HepG2 (cell line): ENCODE measurements around the gene CSDE1. TPM values are rescaled to one million over a fixed set of nuclear protein-coding genes. Genes with fewer than 3 reads are reported as not detected.
A peak's percentile ranks its signal among the peaks of the same experiment; 100 is the strongest.

Experiments used
- BRCA1 ChIP-seq: sonication (generic); formaldehyde crosslinking; IDR thresholded peaks from 2 replicates; pipeline ENCODE4 v1.4.0; 2020; ENCODE audit warnings: missing genetic modification reagents
- CHCHD3 ChIP-seq: sonication (generic); formaldehyde crosslinking; IDR thresholded peaks from 2 replicates; pipeline ENCODE4 v1.8.0; 2022; ENCODE audit warnings: mild to moderate bottlenecking, missing genetic modification reagents, moderate library complexity
- GATA4 ChIP-seq: sonication (generic); IDR thresholded peaks from 2 replicates; pipeline ENCODE4 v1.6.1; 2016; ENCODE audit warnings: antibody characterized with exemption, low read depth, borderline replicate concordance
- PHF20 ChIP-seq: sonication (generic); formaldehyde crosslinking; IDR thresholded peaks from 2 replicates; pipeline ENCODE4 v1.5.0; 2020; ENCODE audit warnings: mild to moderate bottlenecking, missing genetic modification reagents
- XRCC5 ChIP-seq: fragments of 200-400 bp; formaldehyde crosslinking; optimal IDR thresholded peaks from 2 replicates; pipeline ENCODE3; 2017; ENCODE audit warnings: mild to moderate bottlenecking, low read length
- ZBTB46 ChIP-seq: sonication (generic); formaldehyde crosslinking; IDR thresholded peaks from 2 replicates; pipeline ENCODE4 v1.4.0; 2020; ENCODE audit warnings: mild to moderate bottlenecking, missing genetic modification reagents, borderline replicate concordance
- ZNF737 ChIP-seq: sonication (generic); formaldehyde crosslinking; IDR thresholded peaks from 2 replicates; pipeline ENCODE4 v1.5.0; 2020; ENCODE audit warnings: missing genetic modification reagents, mild to moderate bottlenecking, borderline replicate concordance
- ZNF768 ChIP-seq: sonication (generic); formaldehyde crosslinking; IDR thresholded peaks from 2 replicates; pipeline ENCODE4 v1.4.0; 2020; ENCODE audit warnings: missing genetic modification reagents
- polyA plus RNA-seq, 8 experiments: library from polyadenylated mRNA; depleted of rRNA in 3 of 8; stranded (reverse) in 7 of 8; unstranded in 1 of 8; fragments of >200 nt; fragmentation: Illumina TruSeq in 4 of 8; extraction: Trizol in 4 of 8; gene quantifications; 2 replicates each; pipeline versions ENCODE4 v1.2.1 to v1.2.3, GENCODE V29; 2011 to 2016; ENCODE audit warnings: low read depth in 4 of 8, missing spikeins in 1 of 8, mixed read lengths in 1 of 8; ENCODE audit not compliant: insufficient read depth in 1 of 8
- total RNA-seq, 5 experiments: library from RNA; depleted of rRNA; stranded (reverse); fragments of >200 nt; fragmentation: Illumina TruSeq; extraction: Trizol; gene quantifications; 2 replicates each; pipeline ENCODE4 v1.2.3, GENCODE V29; 2016; ENCODE audit warnings: low read depth in 1 of 5
- TF ChIP-seq, protein P1 (sequence below), 2 experiments: fragments of 450-650 bp in 1 of 2; sonication (generic) in 1 of 2; formaldehyde crosslinking in 1 of 2; IDR thresholded peaks; 2 replicates each; pipeline versions ENCODE4 v1.6.1 to v1.8.0; 2016 to 2022; ENCODE audit warnings: antibody characterized with exemption in 1 of 2, mild to moderate bottlenecking in 1 of 2, missing genetic modification reagents in 1 of 2
- TF ChIP-seq, protein P2 (sequence below): IDR thresholded peaks from 2 replicates; pipeline ENCODE4 v1.6.1; 2016; ENCODE audit warnings: missing compliant biosample characterization, missing genetic modification reagents, borderline replicate concordance

CSDE1 gene
- total and polyA plus RNA-seq, 2 of the 13 experiments (the other 11 are each of a cell fraction or from before 2014, with no cell fraction given) = 150 to 313 TPM

DNA sequence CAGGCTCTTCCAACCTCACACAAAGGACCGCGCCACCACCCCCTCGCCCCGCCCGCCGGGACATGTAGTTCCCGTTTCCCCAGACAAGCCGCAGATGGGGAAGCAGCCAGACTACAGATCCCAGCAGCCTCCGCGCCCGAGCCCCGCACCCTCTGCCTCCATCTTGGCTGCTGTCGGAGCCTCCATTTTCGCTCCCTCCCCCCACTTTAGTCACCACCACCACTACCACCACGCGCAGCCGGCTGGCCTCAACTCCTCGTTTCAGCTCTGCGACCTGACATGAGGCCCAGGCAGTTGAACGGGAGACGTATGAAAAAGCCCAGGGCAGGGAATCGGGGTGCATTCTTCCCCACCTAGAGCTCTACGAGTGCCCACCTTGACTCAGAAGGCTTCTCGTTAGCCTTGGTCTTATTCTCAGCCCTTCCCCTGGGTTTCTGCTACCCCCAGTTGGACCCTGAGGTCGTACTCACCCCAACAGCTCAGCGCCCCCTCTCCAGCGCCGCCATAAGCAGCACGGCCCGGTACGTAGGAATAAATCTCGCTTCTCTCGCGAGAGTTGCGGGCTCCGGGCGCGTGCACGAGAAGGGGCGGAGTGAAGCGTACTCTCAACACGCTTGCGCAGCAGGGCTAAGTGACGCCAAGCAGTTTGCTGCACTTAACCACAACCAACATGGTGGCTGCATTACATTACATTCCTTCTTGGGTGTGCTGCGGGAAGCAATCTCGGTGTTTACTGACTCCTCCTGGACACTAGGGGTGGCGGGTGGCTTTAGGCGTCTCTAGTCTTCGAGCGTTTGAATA is at the start of gene CSDE1 (continued):
- peak; percentile 47; the same call in 1 of the 2 replicates for TF ChIP-seq ZNF768
- TF ChIP-seq PHF20 (CRISPR knock-in tag) = peak; percentile 70; the same call in 1 of the 2 replicates
- 0 out of 2 replicates have a peak, but pooled peaks have one; percentile 23 for TF ChIP-seq CHCHD3 (CRISPR knock-in tag)
- TF ChIP-seq, protein P1, sequence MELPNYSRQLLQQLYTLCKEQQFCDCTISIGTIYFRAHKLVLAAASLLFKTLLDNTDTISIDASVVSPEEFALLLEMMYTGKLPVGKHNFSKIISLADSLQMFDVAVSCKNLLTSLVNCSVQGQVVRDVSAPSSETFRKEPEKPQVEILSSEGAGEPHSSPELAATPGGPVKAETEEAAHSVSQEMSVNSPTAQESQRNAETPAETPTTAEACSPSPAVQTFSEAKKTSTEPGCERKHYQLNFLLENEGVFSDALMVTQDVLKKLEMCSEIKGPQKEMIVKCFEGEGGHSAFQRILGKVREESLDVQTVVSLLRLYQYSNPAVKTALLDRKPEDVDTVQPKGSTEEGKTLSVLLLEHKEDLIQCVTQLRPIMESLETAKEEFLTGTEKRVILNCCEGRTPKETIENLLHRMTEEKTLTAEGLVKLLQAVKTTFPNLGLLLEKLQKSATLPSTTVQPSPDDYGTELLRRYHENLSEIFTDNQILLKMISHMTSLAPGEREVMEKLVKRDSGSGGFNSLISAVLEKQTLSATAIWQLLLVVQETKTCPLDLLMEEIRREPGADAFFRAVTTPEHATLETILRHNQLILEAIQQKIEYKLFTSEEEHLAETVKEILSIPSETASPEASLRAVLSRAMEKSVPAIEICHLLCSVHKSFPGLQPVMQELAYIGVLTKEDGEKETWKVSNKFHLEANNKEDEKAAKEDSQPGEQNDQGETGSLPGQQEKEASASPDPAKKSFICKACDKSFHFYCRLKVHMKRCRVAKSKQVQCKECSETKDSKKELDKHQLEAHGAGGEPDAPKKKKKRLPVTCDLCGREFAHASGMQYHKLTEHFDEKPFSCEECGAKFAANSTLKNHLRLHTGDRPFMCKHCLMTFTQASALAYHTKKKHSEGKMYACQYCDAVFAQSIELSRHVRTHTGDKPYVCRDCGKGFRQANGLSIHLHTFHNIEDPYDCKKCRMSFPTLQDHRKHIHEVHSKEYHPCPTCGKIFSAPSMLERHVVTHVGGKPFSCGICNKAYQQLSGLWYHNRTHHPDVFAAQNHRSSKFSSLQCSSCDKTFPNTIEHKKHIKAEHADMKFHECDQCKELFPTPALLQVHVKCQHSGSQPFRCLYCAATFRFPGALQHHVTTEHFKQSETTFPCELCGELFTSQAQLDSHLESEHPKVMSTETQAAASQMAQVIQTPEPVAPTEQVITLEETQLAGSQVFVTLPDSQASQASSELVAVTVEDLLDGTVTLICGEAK (IDR thresholded peaks at IDR 0.05) = no peak
- TF ChIP-seq, protein P1 (CRISPR knock-in tag; IDR thresholded peaks at IDR 0.05) = no peak; the same call in none of the 2 replicates
- TF ChIP-seq GATA4 = peak; percentile 41; the same call in 1 of the 2 replicates
- no peak for TF ChIP-seq XRCC5
- no peak for TF ChIP-seq ZNF737 (CRISPR knock-in tag)
- TF ChIP-seq, protein P2, sequence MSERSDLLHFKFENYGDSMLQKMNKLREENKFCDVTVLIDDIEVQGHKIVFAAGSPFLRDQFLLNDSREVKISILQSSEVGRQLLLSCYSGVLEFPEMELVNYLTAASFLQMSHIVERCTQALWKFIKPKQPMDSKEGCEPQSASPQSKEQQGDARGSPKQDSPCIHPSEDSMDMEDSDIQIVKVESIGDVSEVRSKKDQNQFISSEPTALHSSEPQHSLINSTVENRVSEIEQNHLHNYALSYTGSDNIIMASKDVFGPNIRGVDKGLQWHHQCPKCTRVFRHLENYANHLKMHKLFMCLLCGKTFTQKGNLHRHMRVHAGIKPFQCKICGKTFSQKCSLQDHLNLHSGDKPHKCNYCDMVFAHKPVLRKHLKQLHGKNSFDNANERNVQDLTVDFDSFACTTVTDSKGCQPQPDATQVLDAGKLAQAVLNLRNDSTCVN (CRISPR knock-in tag) = no peak; the same call in 1 of the 2 replicates
- no peak for TF ChIP-seq ZBTB46 (CRISPR knock-in tag)
- TF ChIP-seq BRCA1 (CRISPR knock-in tag) = no peak
- TF ChIP-seq, all 625 proteins: peak for 267
